Bronchial epithelial cell (primary cell): ENCODE data around the gene TIGD1. TPM values are rescaled to one million over a fixed set of nuclear protein-coding genes. Genes with fewer than 3 reads are reported as not detected.
"Not testable (repeated sequence)": the region's sequence is repeated elsewhere in the genome, so short reads cannot be mapped to it uniquely, and the experiment has no call there.

Source experiments
- DNase-seq: peaks from one replicate; pipeline ENCODE4 v3.0.0-alpha.2; 2010; ENCODE audit warnings: low read depth
- FAIRE-seq: peaks from 2 replicates; lab custom pipeline; 2011; peaks lifted over from hg19 to GRCh38; lab: Jason Lieb, UNC
- H3K27me3 ChIP-seq: 2 replicates; pipeline ENCODE4 v1.5.1; 2011; ENCODE audit warnings: low read length; ENCODE audit not compliant: control insufficient read depth, insufficient read depth
- H3K36me3 ChIP-seq: 2 replicates; pipeline ENCODE4 v1.5.1; 2011; ENCODE audit warnings: low read length; ENCODE audit not compliant: control insufficient read depth, insufficient read depth
- H3K4me3 ChIP-seq: 2 replicates; pipeline ENCODE4 v1.5.1; 2011; ENCODE audit warnings: mild to moderate bottlenecking, low read depth, low read length, control low read depth
- CTCF ChIP-seq: IDR thresholded peaks from 2 replicates; pipeline ENCODE4 v1.5.1; 2011; ENCODE audit warnings: mild to moderate bottlenecking, moderate library complexity, low read length, control low read depth, inconsistent platforms; ENCODE audit not compliant: insufficient read depth, severe bottlenecking
- total RNA-seq: library from RNA; depleted of rRNA; stranded (reverse); fragments of >200 nt; gene quantifications from 2 replicates; pipeline ENCODE4 v1.2.1, GENCODE V29; 2014

TIGD1 gene
- total RNA-seq, 1 donor from 2014 or later, result 1.1 TPM

GRCh38 chr2:232574674-232575403 lies 24.5 kb upstream of the TIGD1 start:
- H3K4me3 ChIP-seq, result no peak overlapping the region
- no peak for TF ChIP-seq CTCF
- DNase-seq, result peak; percentile 74
- no peaks in the 10 kb centered on the region for H3K27me3 ChIP-seq
- peak; percentile 40 for FAIRE-seq
- peaks cover 2% of the 10 kb centered on the region for H3K36me3 ChIP-seq

DNA sequence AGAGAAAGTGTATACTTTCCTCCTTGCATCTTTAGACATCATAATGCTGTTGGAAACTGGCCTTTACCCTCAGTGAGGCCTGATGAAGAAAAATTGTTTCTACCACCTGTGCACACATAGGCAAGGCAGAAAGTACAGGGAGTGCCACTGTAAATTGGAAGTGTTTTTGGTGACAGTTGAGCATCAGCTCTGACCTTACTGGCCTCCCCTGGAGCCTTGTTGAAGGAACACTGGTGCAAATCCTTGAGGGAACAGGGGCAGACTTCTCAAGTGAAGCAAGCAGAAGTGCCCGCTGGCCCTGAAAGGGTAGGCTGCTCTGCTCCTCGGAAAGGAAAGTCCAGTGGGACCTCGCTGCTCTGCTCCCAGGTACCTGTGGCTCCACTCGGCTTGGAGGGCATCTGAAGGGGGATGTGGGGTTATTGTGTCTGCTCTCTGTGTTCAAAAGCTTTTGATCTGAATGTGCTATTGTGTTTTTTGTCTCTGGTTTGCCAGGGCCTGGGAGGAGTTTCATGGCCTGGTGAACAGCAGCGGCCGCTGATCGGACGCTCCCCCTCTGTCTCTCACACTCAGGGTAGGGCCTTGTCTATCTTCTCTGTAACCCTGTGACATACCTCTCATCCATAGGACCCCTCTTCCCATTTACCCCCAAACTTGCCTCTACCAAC lies 23.5 kb upstream of the TIGD1 start:
- H3K36me3 ChIP-seq, result peaks cover 10% of the 10 kb centered on the region
- no peak for FAIRE-seq
- no peak overlapping the region for H3K4me3 ChIP-seq
- H3K27me3 ChIP-seq, result no peaks in the 10 kb centered on the region
- TF ChIP-seq CTCF, result no peak
- DNase-seq, result no peak

- no peak for DNase-seq
- peaks cover 15% of the 10 kb centered on the region for H3K36me3 ChIP-seq
- TF ChIP-seq CTCF, result no peak
Observed at GRCh38 chr2:232573042-232573441, 22.7 kb upstream of the TIGD1 start.

GRCh38 chr2:232571026-232571474 lies 20.7 kb upstream of the TIGD1 start:
- DNase-seq (no peak), FAIRE-seq (peak; percentile 86)
- Histone ChIP-seq H3K4me3 (no peak overlapping the region), H3K27me3 (no peaks in the 10 kb centered on the region), H3K36me3 (peaks cover 20% of the 10 kb centered on the region)
- TF ChIP-seq CTCF, result no peak

More at GRCh38 chr2:232573042-232573441, 22.7 kb upstream of the TIGD1 start:
- no peak for FAIRE-seq
- no peaks in the 10 kb centered on the region for H3K27me3 ChIP-seq
- no peak overlapping the region for H3K4me3 ChIP-seq

GRCh38 chr2:232570481-232570880 lies 20.1 kb upstream of the TIGD1 start:
- peaks cover 20% of the 10 kb centered on the region for H3K36me3 ChIP-seq
- H3K4me3 ChIP-seq, FAIRE-seq: not testable (repeated sequence)

DNA sequence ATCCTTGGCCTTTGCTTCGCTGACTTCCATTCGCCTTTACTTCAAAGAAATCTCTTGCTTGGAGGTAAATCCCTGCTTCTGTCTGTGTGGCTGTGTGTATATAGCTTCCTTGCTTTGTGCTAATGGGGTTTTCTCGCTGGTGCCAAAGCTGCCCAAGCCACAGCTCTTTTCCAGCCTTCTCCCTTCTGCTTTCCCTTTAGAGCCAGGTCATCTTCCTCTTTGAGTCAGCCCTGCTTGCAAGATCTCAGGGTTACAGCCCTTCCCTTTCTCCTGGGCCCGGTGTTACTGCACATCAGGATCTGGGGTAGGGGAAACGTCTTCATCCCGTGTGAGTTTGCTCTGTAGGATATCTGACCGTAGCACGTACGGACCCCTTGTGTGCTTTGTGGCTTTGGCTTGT lies 19.2 kb upstream of the TIGD1 start:
- peaks cover 22% of the 10 kb centered on the region for H3K36me3 ChIP-seq
- TF ChIP-seq CTCF, result no peak
- no peak overlapping the region for H3K4me3 ChIP-seq
- no peak for DNase-seq
- no peaks in the 10 kb centered on the region for H3K27me3 ChIP-seq
- peak; percentile 32 for FAIRE-seq

More at GRCh38 chr2:232570481-232570880, 20.1 kb upstream of the TIGD1 start:
- DNase-seq, H3K27me3 ChIP-seq: not testable (repeated sequence)
